ENCODE results near the gene IL36B.

IL36B gene

DNA sequence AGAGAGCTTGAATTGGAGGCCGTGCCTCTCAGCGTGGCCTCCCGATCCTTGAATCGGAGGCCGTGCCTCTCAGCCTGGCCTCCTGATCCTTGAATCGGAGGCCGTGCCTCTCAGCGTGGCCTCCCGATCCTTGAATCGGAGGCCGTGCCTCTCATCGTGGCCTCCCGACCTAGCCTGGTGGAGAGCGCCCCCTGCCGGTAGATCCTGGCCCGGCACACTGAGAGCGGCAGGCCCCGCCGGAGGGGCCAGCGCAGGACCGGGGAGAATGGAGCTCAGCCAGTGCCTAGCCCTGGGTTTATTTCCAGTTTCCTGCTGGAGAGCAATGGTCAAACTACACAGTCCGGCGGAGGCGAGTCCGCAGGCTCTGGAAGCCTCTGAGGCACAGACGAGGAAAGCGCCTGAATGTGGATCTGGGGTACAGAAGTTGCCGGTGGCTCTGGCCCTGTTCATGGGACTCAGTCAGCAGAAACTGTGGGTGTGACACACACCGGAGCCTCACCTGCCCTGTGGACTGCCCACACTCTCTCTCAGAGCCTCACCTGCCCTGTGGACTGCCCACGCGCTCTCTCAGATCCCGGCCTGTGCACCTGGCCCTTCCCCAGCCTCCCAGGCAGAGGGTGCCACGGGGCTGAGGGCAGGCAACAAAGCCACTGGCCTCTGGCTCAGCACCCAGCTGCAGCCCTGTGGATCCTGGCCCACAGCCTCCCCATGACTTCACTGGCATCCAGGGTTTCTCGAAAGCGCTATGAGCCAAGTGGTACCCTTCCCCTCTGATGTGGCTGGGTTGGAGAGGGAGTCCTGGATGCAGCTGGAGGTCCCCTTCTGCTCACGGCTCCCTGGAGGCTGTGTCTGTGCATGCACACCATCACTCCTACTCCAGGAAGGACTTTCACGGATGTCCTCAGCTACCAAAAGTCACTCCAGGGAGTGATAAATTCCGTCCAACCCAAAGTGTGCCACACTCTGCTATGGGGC, 1.5 kb downstream of the IL36B start:
- DNase-seq: no peak

DNA sequence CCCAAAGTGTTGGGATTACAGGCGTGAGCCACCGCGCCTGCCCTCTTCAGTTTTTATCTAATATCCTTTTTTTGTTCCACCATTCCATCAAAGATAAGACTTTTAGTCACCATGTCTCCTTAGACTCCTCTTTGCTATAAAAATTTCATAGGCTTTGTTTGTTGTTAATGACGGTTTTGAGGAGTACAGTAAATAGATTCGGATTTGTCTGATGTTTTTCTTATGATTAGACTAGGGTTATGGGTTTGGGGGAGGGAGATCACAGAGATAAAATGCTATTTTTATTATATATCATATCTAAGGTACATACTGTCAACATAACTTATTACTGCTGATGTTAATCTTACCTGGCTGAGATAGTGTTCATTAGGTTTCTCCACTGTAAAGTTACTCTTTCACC, 6.2 kb downstream of the IL36B start:
- no peak for DNase-seq

DNA sequence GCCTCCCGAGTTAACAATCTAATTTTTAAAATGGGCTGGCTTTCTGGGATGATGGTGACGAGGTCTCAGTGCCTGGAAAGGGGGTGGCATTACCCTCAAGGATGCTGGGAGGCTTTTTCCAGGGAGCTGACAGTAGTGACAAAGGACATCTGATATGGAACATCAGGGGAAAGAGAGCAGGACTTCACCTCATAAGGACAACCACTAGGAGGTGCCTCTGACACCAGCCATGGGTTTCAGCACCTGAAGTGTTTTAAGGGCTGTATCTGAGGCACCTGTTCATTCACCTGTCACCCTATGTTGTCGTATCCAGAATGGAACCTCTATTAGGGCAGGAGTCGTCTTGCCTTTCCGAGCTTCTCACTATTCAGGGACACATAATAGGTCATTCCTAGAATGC, 10.8 kb downstream of the IL36B start:
- DNase-seq: no peak

DNA sequence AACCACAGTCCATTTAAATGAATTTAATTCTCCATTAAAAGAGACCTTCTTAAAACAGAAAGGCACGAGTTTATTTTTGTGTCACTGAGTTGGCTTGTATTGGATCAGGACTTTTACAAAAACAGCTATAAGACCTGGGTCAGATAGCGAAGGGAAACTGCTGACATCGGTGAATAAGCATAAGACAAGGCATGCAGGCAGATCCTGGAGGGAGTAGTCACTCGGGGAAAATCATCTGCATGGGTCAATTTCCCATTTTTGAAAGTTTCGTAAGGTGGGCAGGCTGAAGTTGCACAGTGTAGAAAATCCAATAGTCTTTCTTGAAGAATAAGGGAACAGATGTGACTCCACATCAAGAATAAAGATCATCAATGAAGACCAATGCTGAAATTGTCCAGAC, 12.9 kb downstream of the IL36B start:
- no peak for DNase-seq

DNA sequence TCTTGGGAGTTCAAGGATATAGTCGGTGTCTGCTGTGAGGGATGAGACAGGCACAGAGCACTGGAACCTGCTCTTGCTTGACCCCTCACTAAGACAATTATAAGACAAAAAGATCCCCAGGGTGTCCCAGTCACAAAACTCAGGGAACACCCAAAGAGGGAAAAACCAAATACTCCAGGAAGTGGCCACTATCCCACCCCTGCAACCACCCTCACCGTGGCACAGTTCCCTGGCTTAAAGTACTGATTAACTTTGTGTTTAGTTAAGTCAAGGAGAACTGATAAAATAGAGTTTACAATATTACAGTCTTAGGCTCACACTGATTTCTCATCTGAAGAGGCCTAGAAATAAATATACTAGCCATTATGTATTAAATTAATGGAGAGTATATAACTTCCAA, 13.5 kb downstream of the IL36B start:
- DNase-seq: no peak

DNA sequence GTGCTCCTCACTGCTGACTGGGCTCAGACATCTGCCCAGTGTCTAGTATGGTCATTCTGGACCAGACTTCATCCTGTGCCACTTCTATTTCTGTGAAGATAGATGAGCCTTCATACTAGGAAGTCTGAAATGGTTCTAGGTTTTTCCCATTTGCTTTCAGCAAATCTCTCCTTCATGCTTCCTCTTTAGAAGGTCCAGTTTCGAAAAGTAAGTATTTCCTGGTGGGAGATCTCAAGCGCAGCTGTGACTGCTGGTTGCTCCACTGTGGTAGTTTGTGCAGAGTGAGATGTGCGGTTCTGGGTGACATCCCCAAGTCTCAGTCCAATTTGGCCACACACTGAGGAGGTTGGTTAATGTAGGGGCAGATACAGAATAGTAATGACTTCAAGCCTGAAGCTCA, 14.4 kb downstream of the IL36B start:
- DNase-seq: no peak

DNA sequence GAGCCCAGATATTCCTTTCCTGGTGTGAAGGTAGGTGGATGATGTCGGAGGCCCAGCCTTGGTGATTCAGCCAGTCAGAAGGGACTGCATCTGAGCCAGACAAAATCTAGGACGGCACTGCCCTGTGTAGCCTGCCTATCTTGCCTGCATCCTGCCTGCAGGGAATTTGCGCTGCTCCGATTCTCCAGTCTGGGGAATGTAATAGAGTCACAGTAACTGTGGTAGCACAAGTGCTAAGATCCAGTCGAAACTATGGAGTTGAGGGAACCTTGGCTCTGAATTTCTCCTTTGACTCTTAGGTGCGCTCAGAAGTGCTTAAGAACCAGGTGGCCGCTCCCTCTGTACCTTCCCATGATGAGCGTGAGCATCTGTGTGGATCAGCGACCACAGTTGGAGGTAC, 15.9 kb downstream of the IL36B start:
- no peak for DNase-seq

DNA sequence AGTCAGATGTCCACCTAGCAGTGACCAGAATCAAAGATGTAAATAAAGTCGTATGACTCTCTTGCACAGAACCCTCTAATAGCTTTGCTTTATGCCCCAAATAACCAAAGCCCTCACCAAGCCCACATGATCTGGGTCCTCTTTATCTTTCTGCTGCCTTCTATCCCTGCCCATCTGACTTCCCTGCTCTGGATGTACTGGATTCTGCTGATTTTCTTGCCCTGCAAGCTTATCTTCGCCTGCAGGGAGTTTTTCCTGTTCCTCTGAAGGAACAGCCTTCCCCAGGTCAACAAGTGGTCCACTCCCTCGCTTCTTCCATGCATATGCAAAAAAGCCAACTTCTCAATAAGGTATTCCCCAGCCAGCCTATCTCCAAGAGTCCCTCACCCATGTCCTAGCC, 18.7 kb downstream of the IL36B start:
- DNase-seq: no peak

DNA sequence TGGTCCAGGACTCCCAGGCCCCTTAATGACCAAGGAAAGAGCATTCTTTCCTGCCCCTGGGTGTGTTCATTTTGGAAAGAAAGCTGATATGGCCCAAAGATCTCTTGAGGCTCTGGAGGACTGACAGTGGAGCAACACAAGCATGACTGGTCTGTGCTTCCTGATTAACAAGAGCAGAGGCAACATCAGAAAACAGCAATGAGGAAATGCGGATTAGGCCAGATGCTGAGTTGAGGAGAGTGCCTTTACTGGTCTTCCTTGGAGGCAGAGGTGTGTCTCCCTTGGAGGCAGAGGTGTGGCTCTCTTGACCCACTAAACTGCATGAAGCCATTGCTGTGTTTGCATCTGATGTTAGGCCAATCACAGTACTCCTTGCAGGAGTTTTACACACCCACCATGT, 19.9 kb downstream of the IL36B start:
- DNase-seq: no peak

DNA sequence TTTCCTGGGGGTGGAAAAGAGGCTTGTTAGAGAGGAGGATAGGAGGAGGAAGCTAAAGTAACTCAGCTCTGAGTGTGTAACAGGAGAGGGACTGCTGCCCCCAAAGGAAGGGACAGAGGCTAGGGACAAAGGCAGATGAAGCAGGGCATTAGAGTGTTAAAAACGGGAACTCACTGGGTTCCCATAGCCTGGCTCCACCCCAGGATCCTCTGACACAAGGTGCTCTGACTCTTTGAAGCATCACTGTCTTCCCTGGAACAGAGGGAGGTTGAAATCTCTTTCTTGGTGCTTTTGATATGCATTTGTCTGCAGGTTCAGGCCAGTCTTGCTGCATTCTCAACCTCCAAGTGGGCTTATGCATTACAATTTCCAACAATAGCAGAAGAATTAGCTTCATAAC, 24.6 kb downstream of the IL36B start:
- no peak for DNase-seq

DNA sequence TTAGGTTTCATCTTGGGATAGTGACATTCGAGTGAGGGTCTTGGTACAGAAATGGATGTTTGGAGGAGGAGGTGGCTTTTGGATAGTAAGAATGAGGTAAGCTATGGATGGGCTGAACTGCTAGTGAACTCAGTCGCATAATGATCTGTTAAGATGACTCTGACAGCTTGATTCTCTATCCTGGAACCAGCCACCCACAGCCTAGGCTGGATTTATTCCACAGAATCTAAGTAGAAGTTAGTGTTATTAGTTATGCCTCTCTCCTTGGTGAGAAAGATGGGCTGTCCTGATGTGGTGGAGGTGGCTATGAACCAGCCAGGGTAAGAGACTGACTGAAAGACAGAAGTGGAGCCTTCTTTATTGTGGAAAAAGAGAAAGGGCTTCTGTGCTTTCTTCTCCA, 25.0 kb downstream of the IL36B start:
- DNase-seq: no peak

DNA sequence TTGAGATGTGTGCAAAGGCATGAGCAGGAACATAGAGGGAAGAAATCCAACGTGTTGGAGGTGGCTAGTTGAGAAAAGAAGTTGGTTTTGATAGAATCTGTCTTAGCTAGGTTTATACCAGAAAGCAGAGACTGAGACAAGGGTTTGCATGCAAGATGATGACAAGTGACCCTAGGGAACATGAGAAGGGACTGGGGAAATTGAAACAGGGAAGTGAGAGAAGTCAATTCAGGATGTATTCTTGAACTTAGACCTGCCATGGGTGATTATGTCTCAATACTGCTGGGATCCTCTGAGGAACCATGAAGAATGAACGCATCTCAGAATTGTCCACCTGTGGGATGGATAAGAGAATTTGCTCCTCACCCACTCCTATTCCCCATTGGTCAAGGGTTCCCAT, 26.9 kb downstream of the IL36B start:
- DNase-seq: no peak

DNA sequence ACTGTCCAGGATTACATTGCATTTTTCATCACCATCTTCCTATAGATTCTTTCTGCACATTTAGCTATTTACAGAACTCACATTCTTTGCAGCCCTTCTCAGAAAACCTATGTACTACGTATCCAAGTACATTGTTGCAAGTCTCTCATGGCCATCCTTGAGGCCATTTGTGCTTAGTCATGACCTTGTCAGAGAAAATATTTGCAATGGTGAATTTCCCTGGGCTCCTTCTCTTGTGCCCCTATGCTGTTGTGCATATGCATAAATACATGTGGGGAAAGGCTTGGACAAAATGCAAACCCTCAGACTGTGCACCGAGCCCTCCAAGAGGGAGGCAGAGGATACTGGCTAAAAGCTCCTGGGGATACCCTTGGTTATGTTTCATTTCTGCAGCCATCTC, 27.9 kb downstream of the IL36B start:
- no peak for DNase-seq

DNA sequence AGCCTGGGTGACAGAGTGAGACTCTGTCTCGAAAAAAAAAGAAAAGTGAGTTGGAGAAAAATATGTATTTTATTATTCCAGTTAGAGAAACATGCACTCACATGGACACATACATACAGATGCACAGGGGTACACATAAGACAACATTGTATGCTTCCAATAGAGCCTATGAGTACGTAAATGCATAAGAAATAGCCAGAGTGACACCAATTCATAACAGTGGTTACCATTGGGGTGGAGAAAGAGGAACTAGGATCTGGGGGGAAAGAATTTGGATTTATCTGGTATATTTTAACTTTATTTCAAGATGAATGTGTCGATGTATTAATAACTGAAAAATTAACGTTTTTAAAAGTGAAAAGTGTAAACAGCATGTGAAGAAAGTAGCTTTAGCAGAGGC, 31.4 kb downstream of the IL36B start:
- DNase-seq: no peak

DNA sequence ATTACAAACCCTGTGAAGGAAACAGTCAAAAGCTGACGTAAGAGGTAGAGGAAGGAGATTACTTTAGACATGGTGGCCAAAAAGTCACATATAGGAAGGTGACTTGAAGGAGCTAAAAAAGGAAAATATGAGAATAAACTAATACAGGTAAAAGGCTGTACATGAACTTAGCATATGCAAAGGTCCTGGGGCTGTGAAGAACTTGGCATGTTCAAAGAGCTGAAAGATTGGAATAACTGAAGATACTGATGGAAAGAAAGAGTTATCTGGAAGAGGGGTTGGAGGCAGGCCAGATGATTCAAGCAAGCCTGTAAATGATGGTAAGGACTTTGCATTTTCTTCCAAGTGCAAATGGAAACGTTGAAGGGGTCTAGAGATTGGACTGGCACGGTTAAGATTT, 34.2 kb downstream of the IL36B start:
- no peak for DNase-seq

DNA sequence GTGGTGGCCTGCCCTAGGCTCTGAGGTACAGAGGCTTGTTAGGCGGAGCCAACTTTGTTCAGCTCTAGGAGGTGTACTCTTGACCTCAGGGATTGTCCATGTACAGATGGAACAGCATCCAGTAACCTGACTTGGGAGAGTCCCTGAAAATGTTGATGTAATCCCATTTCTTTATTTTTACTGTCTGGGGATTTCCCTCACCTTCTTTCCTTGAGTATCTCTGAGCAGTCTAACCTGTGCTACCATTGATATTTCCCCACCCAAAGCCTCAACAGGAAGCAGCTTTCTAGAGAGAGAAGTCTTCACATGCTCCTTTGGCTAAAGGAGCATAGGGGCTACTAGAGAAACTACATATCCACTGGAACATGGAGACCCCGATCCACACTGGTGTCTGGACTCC, 37.0 kb downstream of the IL36B start:
- no peak for DNase-seq

DNA sequence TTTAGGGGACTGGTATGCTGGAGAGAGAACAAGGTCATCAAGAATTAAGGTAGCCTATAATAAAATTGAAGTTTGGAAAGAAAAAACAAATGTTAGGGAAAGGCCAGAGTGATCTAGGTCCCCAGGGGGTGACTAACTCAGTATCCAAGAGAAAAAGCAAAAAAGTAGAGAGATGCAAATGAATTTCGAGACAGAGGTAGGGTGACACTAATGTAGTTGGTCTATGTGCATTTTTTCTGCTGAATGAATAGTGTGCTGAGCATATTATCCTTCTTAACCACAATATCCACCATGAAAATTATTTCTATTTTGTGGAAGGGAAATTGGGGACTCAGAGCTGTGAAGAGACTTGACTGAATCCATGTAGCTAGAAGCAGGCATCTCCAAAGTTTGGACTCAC, 37.6 kb downstream of the IL36B start:
- DNase-seq: no peak

DNA sequence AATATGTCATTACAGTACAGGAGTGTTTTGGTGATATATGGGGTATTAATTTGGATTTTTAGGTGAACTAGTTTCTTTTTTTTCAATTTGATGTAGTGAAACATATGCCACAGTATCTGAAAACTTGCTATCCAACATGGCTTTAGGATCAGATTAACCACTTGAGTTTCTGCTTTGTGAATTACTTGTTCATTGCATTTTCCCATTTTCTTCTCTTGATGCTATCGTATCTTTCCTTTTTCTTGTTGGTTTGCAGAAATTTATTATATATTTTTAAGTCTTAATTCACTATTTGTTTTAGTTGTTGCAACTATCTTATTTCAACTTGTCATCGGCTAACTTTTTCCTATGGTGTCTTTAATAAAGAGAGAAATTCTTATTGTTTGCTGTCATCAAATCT, 38.6 kb downstream of the IL36B start:
- DNase-seq: no peak

DNA sequence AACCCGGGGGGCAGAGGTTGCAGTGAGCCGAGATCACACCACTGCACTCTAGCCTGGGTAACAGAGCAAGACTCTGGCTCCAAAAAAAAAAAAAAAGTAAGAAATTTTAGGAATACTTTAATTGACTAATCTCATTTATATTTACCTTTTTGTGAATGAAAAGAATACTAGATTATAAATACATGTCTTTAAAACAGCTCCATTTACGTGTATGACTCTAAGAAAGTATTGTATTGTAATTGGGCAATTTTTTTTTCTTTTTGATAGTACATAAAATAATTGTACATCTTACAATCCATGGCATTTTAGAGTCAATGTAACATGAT, 39.4 kb downstream of the IL36B start:
- DNase-seq: no peak

DNA sequence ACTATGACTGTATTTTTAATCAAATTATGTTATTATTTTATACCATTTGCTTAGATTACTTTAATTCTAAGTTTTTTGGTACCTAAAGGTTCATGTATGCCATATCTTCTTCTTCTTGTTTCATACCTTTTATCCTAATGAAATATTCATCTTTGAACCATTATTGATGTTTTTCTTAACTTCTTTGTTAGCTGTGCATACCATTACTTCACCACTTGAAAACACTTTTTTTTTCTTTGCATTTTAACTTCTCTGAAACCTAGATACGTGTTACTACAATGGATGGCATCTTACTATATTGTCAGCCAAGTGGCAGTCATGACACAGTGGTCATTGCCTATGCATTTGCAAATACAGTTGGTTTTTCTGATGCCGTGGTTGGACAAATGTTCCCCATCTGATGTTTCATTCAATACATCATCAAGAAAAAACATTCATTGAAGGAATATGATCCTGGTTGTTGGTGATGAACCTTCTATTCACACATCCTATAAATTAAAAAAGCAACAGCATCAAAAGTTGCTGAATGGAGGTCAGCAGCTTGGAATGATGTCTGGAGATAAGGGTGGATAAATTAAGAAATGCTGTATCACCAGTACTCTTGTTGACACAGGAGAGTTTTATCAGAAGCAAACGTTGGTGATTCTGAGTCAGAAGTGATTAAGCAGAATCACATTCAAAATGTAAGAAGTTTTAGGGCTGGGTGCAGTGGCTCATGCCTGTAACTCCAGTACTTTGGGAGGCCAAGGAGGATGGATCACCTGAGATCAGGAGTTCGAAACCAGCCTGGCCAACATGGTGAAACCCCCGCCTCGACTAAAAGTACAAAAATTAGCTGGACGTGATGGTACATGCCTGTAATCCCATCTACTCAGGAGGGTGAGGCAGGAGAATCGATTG, 40.0 kb downstream of the IL36B start:
- DNase-seq: no peak

DNA sequence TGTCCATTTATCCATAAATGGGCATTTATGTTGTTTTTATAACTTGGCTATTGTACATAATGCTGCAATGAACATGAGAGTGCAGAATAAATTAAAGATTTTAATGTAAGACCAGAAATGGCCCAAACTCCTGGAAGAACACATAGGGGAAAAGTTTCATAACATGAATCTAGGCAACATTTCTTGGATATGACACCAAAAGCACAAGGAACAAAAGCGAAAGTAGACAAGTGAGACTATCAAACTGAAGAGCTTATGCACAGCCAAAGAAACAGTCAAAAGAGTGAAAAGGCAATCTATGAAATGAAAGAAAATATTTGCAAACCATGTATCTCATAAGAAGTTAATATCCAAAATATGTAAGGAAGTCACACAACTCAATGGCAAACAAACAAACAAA, 41.6 kb downstream of the IL36B start:
- DNase-seq: no peak

DNA sequence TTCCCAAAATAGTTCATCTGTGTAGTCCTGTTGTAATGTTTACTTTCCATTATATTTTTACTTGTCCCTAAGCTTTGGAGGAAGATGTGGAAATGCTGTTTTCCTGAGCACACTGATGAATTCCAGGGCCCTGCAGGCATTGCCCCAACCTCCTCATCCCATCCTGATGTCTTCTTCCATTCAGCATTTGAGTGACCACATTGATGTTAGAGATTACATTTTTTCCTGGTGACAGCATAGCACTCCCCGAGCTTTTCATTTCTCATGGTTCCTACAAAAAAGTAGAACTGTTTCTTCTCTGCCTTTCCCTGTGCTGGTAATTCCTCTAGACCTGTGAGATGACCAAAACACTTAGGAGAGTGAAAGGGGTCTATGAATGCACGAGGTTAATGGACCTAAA, 42.6 kb downstream of the IL36B start:
- DNase-seq: no peak

DNA sequence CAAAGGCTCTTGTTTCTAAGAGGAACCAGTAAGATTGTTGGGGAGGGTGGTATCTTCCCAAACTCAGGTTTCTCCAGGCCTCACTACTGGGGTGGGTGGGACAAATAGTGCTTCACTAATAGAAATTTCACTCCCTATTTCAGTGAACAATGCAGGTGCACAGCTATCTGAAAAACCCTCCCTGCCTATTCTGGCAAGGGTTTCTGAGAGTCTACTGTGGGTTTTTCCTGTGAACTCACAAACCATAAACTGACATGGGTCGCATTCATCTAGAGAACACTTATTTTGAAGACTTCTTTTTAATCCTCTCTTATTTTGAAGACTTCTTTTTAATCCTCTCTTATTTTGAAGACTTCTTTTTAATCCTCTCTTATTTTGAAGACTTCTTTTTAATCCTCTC, 43.0 kb downstream of the IL36B start:
- no peak for DNase-seq

DNA sequence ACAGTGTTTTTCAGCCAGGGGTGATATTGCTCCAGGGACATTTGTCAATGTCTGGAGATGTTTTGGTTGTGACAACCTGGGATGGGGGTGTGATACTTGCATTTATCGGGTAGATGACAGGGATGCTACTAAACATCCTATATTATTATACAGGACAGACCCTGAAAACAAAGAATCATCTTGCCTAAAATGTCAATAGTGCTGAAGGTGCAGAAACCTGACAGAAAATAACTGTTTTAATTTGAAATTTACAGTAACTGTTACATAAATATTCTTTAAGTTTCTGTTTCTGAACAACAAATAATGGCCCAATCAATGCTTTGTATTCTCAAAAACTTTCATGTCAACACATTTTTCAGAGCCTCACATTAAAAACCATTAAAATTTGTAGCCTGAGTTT, 45.4 kb downstream of the IL36B start:
- no peak for DNase-seq
